Panc1 (cell line): ENCODE results near the gene ELANE. TPM values are rescaled to one million over a fixed set of nuclear protein-coding genes. Genes with fewer than 3 reads are reported as not detected.

Experiments
- ATAC-seq: fragments of 200-7000 bp; cut with Tn5 transposase; 2 replicates; pipeline ENCODE4 v1.9.1; 2020; ENCODE audit warnings: mild to moderate bottlenecking, moderate library complexity
- BruUV-seq: library from RNA; stranded (reverse); fragments of 400-500 nt; replicated peaks from 2 replicates; lab custom pipeline; 2021; lab: Mats Ljungman, UMichigan
- CTCF ChIA-PET: fragments of 300-600 bp; sonication (Branson Sonifier 250); formaldehyde crosslinking; loops from one replicate; lab custom pipeline; 2022; ENCODE audit warnings: antibody characterized with exemption; lab: Charles Lee
- POLR2A ChIA-PET: fragments of 300-600 bp; sonication (Branson Sonifier 250); formaldehyde crosslinking; loops from one replicate; lab custom pipeline; 2022; ENCODE audit warnings: antibody characterized with exemption; lab: Charles Lee
- DNase-seq: peaks from one replicate; pipeline ENCODE4 v3.0.0-alpha.2; 2010; ENCODE audit warnings: low read depth, low spot score
- H3K27ac ChIP-seq: 2 replicates; pipeline ENCODE4 v1.5.1; 2011; ENCODE audit warnings: mild to moderate bottlenecking, low read length, inconsistent platforms
- H3K27me3 ChIP-seq: fragments of 200-500 bp; sonication (Bioruptor generic); 2 replicates; pipeline ENCODE4 v1.6.0; 2014; ENCODE audit warnings: low read length, inconsistent platforms; ENCODE audit not compliant: control insufficient read depth, insufficient read depth
- H3K36me3 ChIP-seq: fragments of 200-500 bp; sonication (Bioruptor generic); 2 replicates; pipeline ENCODE4 v1.5.1; 2014; ENCODE audit warnings: inconsistent platforms, mild to moderate bottlenecking, low read length, moderate library complexity; ENCODE audit not compliant: control insufficient read depth, insufficient read depth
- H3K4me1 ChIP-seq: 2 replicates; pipeline ENCODE4 v1.5.1; 2011; ENCODE audit warnings: inconsistent platforms, mild to moderate bottlenecking, low read length, moderate library complexity; ENCODE audit not compliant: control insufficient read depth, insufficient read depth
- H3K4me3 ChIP-seq, 2 experiments: 2 replicates each; pipeline ENCODE4 v1.5.1; 2011 to 2012; ENCODE audit warnings: low read depth in 2 of 2, low read length in 2 of 2, mild to moderate bottlenecking in 2 of 2, inconsistent platforms in 1 of 2, moderate library complexity in 1 of 2
- H3K9me3 ChIP-seq: fragments of 200-500 bp; sonication (Bioruptor generic); 2 replicates; pipeline ENCODE4 v1.5.1; 2014; ENCODE audit warnings: low read depth, mild to moderate bottlenecking, inconsistent platforms, low read length, moderate library complexity; ENCODE audit not compliant: control insufficient read depth, insufficient read depth
- CTCF ChIP-seq: fragments of 450-650 bp; IDR thresholded peaks from 2 replicates; pipeline ENCODE4 v1.5.1; 2017; ENCODE audit warnings: mild to moderate bottlenecking
- POLR2AphosphoS5 ChIP-seq: IDR thresholded peaks from 2 replicates; pipeline ENCODE4 v1.6.1; 2012; ENCODE audit warnings: mild to moderate bottlenecking, low read depth, low read length, moderate library complexity
- REST ChIP-seq, 2 experiments: IDR thresholded peaks; 2 replicates each; pipeline ENCODE4 v1.6.1; 2011 to 2012; ENCODE audit warnings: low read depth in 2 of 2, control low read depth in 1 of 2, low read length in 1 of 2, mild to moderate bottlenecking in 1 of 2, moderate library complexity in 1 of 2; ENCODE audit not compliant: insufficient read depth in 1 of 2
- SIN3A ChIP-seq: IDR thresholded peaks from 2 replicates; pipeline ENCODE4 v1.6.1; 2012; ENCODE audit warnings: low read depth, mild to moderate bottlenecking, low read length, moderate library complexity, borderline replicate concordance; ENCODE audit not compliant: insufficient read depth
- TCF7L2 ChIP-seq: IDR thresholded peaks from 2 replicates; pipeline ENCODE4 v1.6.1; 2011; ENCODE audit warnings: mild to moderate bottlenecking, low read depth, low read length, inconsistent platforms
- in situ Hi-C: cut with HindIII; loops from 2 replicates; pipeline ENCODE4 v1.10.0; 2016; ENCODE audit warnings: low sequenced_read_pairs, low pct_unique_long_range_greater_than_20kb
- intact Hi-C: fragments of 100-400 bp; cut with micrococcal nuclease; formaldehyde crosslinking; loops from one replicate; pipeline ENCODE4 v1.10.0; 2022; ENCODE audit not compliant: unreplicated experiment
- total RNA-seq: library from RNA; stranded (reverse); gene quantifications from one replicate; pipeline ENCODE4 v1.2.1, GENCODE V29; 2021; ENCODE audit not compliant: unreplicated experiment

The ELANE gene
- total RNA-seq, 1 experiment from 2014 or later, result 0.57 TPM

- no TSS peak for BruUV-seq
- in situ Hi-C loops, result no loop called here
- Histone ChIP-seq H3K4me1 (peaks cover 4% of the 10 kb centered on the region; the same call in 1 of the 2 replicates), H3K36me3 (no peaks in the 10 kb centered on the region), H3K27ac (no peak overlapping the region), H3K9me3 (no peaks in the 10 kb centered on the region), H3K4me3 (no peak overlapping the region), H3K27me3 (no peaks in the 10 kb centered on the region)
- intact Hi-C loops, result no loop called here
- POLR2A ChIA-PET, result no interaction called here
- ATAC-seq (no peak), DNase-seq (no peak)
- TF ChIP-seq POLR2AphosphoS5 (no peak), REST (IDR thresholded peaks at IDR 0.05; ENCODE audit: insufficient read depth in 1 of 2, low read depth in 2 of 2, low read length in 1 of 2) (no peak), CTCF (no peak), SIN3A (no peak), TCF7L2 (no peak)
- CTCF ChIA-PET, result no interaction called here
These were observed 7.5 kb upstream of the ELANE start for GRCh38 chr19:844546-844971.

GRCh38 chr19:845707-846521 lies 6.2 kb upstream of the ELANE start:
- Histone ChIP-seq H3K36me3 (no peaks in the 10 kb centered on the region), H3K27ac (no peak overlapping the region), H3K27me3 (no peaks in the 10 kb centered on the region), H3K4me3 (no peak overlapping the region), H3K4me1 (peaks cover 7% of the 10 kb centered on the region), H3K9me3 (no peaks in the 10 kb centered on the region)
- TF ChIP-seq TCF7L2 (no peak), POLR2AphosphoS5 (no peak), SIN3A (no peak), REST (IDR thresholded peaks at IDR 0.05; ENCODE audit: insufficient read depth in 1 of 2, low read depth in 2 of 2, low read length in 1 of 2) (no peak; a peak in 1 of 4 replicates), CTCF (no peak)
- ChIA-PET POLR2A (no interaction called here), CTCF (no interaction called here)
- DNase-seq (no peak), ATAC-seq (no peak)
- intact Hi-C loops, result no loop called here
- in situ Hi-C loops, result no loop called here
- BruUV-seq, result no TSS peak
